DND-41 (cell line): ENCODE results near the gene PRDX6.

Experiments
- ATAC-seq: fragments of 200-7000 bp; cut with Tn5 transposase; 3 replicates; pipeline ENCODE4 v1.9.1; 2021; ENCODE audit warnings: low read depth; ENCODE audit not compliant: insufficient read depth
- DNase-seq: peaks from one replicate; pipeline ENCODE4 v3.0.0-alpha.2; 2020
- H2AFZ ChIP-seq: 2 replicates; pipeline ENCODE4 v1.6.0; 2012; ENCODE audit warnings: low read depth, low read length
- H3K27ac ChIP-seq: 2 replicates; pipeline ENCODE4 v1.5.1; 2012; ENCODE audit warnings: low read length, inconsistent platforms
- H3K27me3 ChIP-seq: fragments of 200-600 bp; sonication (generic); 2 replicates; pipeline ENCODE4 v1.6.0; 2012; ENCODE audit warnings: low read length, mild to moderate bottlenecking, inconsistent platforms; ENCODE audit not compliant: insufficient read depth, poor library complexity
- H3K36me3 ChIP-seq: 2 replicates; pipeline ENCODE4 v1.5.1; 2012; ENCODE audit warnings: low read length, inconsistent platforms; ENCODE audit not compliant: insufficient read depth
- H3K4me1 ChIP-seq: 2 replicates; pipeline ENCODE4 v1.5.1; 2012; ENCODE audit warnings: mild to moderate bottlenecking, low read length; ENCODE audit not compliant: insufficient read depth
- H3K4me2 ChIP-seq: 2 replicates; pipeline ENCODE4 v1.6.0; 2012; ENCODE audit warnings: mild to moderate bottlenecking, moderate library complexity, low read length, inconsistent platforms; ENCODE audit not compliant: insufficient read depth
- H3K4me3 ChIP-seq, 2 experiments: fragments of 200-600 bp in 1 of 2; shearing (Covaris generic) in 1 of 2; 2 replicates each; pipeline ENCODE4 v1.5.1; 2012 to 2016; ENCODE audit warnings: inconsistent platforms in 2 of 2, low read length in 2 of 2, mild to moderate bottlenecking in 2 of 2, low read depth in 1 of 2, moderate library complexity in 1 of 2
- H3K79me2 ChIP-seq: 2 replicates; pipeline ENCODE4 v1.6.0; 2012; ENCODE audit warnings: low read length, inconsistent platforms; ENCODE audit not compliant: insufficient read depth
- H3K9ac ChIP-seq: 2 replicates; pipeline ENCODE4 v1.6.0; 2012; ENCODE audit warnings: low read depth, mild to moderate bottlenecking, inconsistent platforms, low read length, moderate library complexity
- H3K9me3 ChIP-seq: 2 replicates; pipeline ENCODE4 v1.5.1; 2012; ENCODE audit warnings: low read length, moderate library complexity, mild to moderate bottlenecking, inconsistent platforms; ENCODE audit not compliant: insufficient read depth, severe bottlenecking
- H4K20me1 ChIP-seq: 2 replicates; pipeline ENCODE4 v1.6.0; 2012; ENCODE audit warnings: low read length; ENCODE audit not compliant: insufficient read depth
- CTCF ChIP-seq: IDR thresholded peaks from 2 replicates; pipeline ENCODE4 v1.5.1; 2012; ENCODE audit warnings: borderline replicate concordance, low read length, moderate library complexity, mild to moderate bottlenecking; ENCODE audit not compliant: poor library complexity, severe bottlenecking; ENCODE audit errors: extremely low read depth
- EZH2 ChIP-seq: IDR thresholded peaks from 3 replicates; pipeline ENCODE4 v1.6.1; 2012; ENCODE audit warnings: borderline replicate concordance, low read depth, mild to moderate bottlenecking, moderate library complexity, low read length, inconsistent platforms; ENCODE audit not compliant: severe bottlenecking

Gene PRDX6

GRCh38 chr1:173478094-173478674 is 1.0 kb downstream of the PRDX6 start:
- H3K27me3 ChIP-seq, result no peaks in the 10 kb centered on the region
- peak overlapping the region; percentile 87 to 96 for H3K4me3 ChIP-seq
- TF ChIP-seq CTCF (no peak), EZH2 (no peak)
- ATAC-seq (no peak), DNase-seq (peak; percentile 16)
- H3K4me2 ChIP-seq, result peak overlapping the region; percentile 98
- peak overlapping the region; percentile 91 for H2AFZ ChIP-seq
- H3K79me2 ChIP-seq, result peaks cover 48% of the 10 kb centered on the region
- H3K27ac ChIP-seq, result peak overlapping the region; percentile 94
- H3K9ac ChIP-seq, result peak overlapping the region; percentile 98
- peaks cover 39% of the 10 kb centered on the region for H3K36me3 ChIP-seq
- peaks cover 7% of the 10 kb centered on the region for H4K20me1 ChIP-seq
- H3K4me1 ChIP-seq, result peaks cover 44% of the 10 kb centered on the region
- no peaks in the 10 kb centered on the region for H3K9me3 ChIP-seq

GRCh38 chr1:173479649-173480048 is 2.5 kb downstream of the PRDX6 start:
- TF ChIP-seq EZH2 (no peak), CTCF (no peak)
- ATAC-seq, result no peak
- H3K27ac ChIP-seq, result peak overlapping the region; percentile 7; the same call in 1 of the 2 replicates
- no peak overlapping the region for H2AFZ ChIP-seq
- H3K27me3 ChIP-seq, result no peaks in the 10 kb centered on the region
- peaks cover 48% of the 10 kb centered on the region for H3K79me2 ChIP-seq
- H3K4me2 ChIP-seq, result peak overlapping the region; percentile 98
- H3K4me3 ChIP-seq, result peak overlapping the region in 1 of 2 experiments; percentile 29; a peak in 1 of 4 replicates
- H3K36me3 ChIP-seq, result peaks cover 52% of the 10 kb centered on the region
- H3K4me1 ChIP-seq, result peaks cover 44% of the 10 kb centered on the region
- H4K20me1 ChIP-seq, result peaks cover 7% of the 10 kb centered on the region
- 0 out of 2 replicates have a peak overlapping the region, but pooled peaks have one; percentile 23 for H3K9ac ChIP-seq
- no peak for DNase-seq
- no peaks in the 10 kb centered on the region for H3K9me3 ChIP-seq

- TF ChIP-seq CTCF (no peak), EZH2 (no peak)
- no peak overlapping the region for H3K27ac ChIP-seq
- no peak overlapping the region for H3K4me2 ChIP-seq
- peaks cover 7% of the 10 kb centered on the region for H4K20me1 ChIP-seq
- no peaks in the 10 kb centered on the region for H3K27me3 ChIP-seq
- H2AFZ ChIP-seq, result no peak overlapping the region
- no peaks in the 10 kb centered on the region for H3K9me3 ChIP-seq
- H3K36me3 ChIP-seq, result peaks cover 68% of the 10 kb centered on the region
- no peak overlapping the region for H3K9ac ChIP-seq
- DNase-seq, result no peak
- H3K4me1 ChIP-seq, result peaks cover 31% of the 10 kb centered on the region
- no peak for ATAC-seq
- peaks cover 38% of the 10 kb centered on the region for H3K79me2 ChIP-seq
- H3K4me3 ChIP-seq, result no peak overlapping the region
These were observed 4.1 kb downstream of the PRDX6 start for GRCh38 chr1:173481195-173481772.
